Activated CD4-positive, alpha-beta T cell treated with anti-CD3 and anti-CD28 coated beads, Interleukin-2, Interleukin-6, amounts not matched to agents 100 ng/mL and 50 ng/mL, durations not matched to agents 16 hours and 8 hours (primary cell): ENCODE results near the gene ARPC5.

Experiments used
- DNase-seq: peaks from one replicate; pipeline ENCODE4 v3.0.0-alpha.2; 2020

Gene ARPC5

GRCh38 chr1:183609759-183610452 lies 25.7 kb downstream of the ARPC5 start:
- DNase-seq: no peak

- DNase-seq: no peak
Observed at GRCh38 chr1:183609313-183609712, 26.3 kb downstream of the ARPC5 start.

- DNase-seq: no peak
Observed at GRCh38 chr1:183607322-183607980, 28.1 kb downstream of the ARPC5 start.

GRCh38 chr1:183605904-183606303 lies 29.7 kb downstream of the ARPC5 start:
- DNase-seq: no peak

GRCh38 chr1:183604815-183605214 lies 30.8 kb downstream of the ARPC5 start:
- no peak for DNase-seq

GRCh38 chr1:183604038-183604808 lies 31.4 kb downstream of the ARPC5 start:
- DNase-seq: no peak

GRCh38 chr1:183602510-183602909 lies 33.1 kb downstream of the ARPC5 start:
- no peak for DNase-seq

- no peak for DNase-seq
Observed at GRCh38 chr1:183600634-183601033, 34.9 kb downstream of the ARPC5 start.

GRCh38 chr1:183600136-183600535 lies 35.4 kb downstream of the ARPC5 start:
- DNase-seq: peak; percentile 19

- DNase-seq: peak; percentile 23
Observed at GRCh38 chr1:183598386-183598785, 37.2 kb downstream of the ARPC5 start.

GRCh38 chr1:183597656-183598347 lies 37.8 kb downstream of the ARPC5 start:
- DNase-seq: no peak

GRCh38 chr1:183596500-183596899 lies 39.1 kb downstream of the ARPC5 start:
- no peak for DNase-seq

GRCh38 chr1:183595537-183595936 lies 40.0 kb downstream of the ARPC5 start:
- no peak for DNase-seq

- DNase-seq: no peak
Observed at GRCh38 chr1:183593356-183593755, 42.2 kb downstream of the ARPC5 start.

GRCh38 chr1:183592733-183593132 lies 42.9 kb downstream of the ARPC5 start:
- no peak for DNase-seq

GRCh38 chr1:183590244-183591191 lies 45.1 kb downstream of the ARPC5 start, which contains the start of gene NCF2:
Gene NCF2 (minus strand): TSS chr1:183590459. CDS start chr1:183590329, 130 bp downstream.
- DNase-seq: peak; percentile 88

- no peak for DNase-seq
Observed at GRCh38 chr1:183589874-183590243, 45.7 kb downstream of the ARPC5 start.

- no peak for DNase-seq
Observed at GRCh38 chr1:183589384-183589783, 46.2 kb downstream of the ARPC5 start.

GRCh38 chr1:183588827-183589226 lies 46.8 kb downstream of the ARPC5 start:
- no peak for DNase-seq

GRCh38 chr1:183586926-183587325 lies 48.7 kb downstream of the ARPC5 start:
- DNase-seq: no peak

GRCh38 chr1:183586455-183586854 lies 49.1 kb downstream of the ARPC5 start:
- DNase-seq: no peak

- no peak for DNase-seq
Observed at GRCh38 chr1:183585038-183585437, 50.5 kb downstream of the ARPC5 start.
